ENCODE data around the gene RNF123.

Gene RNF123

GRCh38 chr3:49705390-49705960 is 16.1 kb downstream of the RNF123 start:
- no peak for FAIRE-seq

- no peak for FAIRE-seq
Observed at GRCh38 chr3:49706456-49707112, 17.2 kb downstream of the RNF123 start.

- FAIRE-seq = no peak
Observed at GRCh38 chr3:49707113-49707480, 17.7 kb downstream of the RNF123 start.

GRCh38 chr3:49709852-49710251 is 20.5 kb downstream of the RNF123 start:
- no peak for FAIRE-seq

GRCh38 chr3:49711489-49711888 is 22.1 kb downstream of the RNF123 start:
- FAIRE-seq = no peak

GRCh38 chr3:49712166-49712565 is 22.8 kb downstream of the RNF123 start:
- no peak for FAIRE-seq

GRCh38 chr3:49712631-49713317 is 23.4 kb downstream of the RNF123 start:
- FAIRE-seq = no peak

- FAIRE-seq = no peak
Observed at GRCh38 chr3:49713336-49714105, 24.2 kb downstream of the RNF123 start.

GRCh38 chr3:49714728-49715550 is 25.6 kb downstream of the RNF123 start:
- no peak for FAIRE-seq

- FAIRE-seq = no peak
Observed at GRCh38 chr3:49715611-49716121, 26.3 kb downstream of the RNF123 start.

- no peak for FAIRE-seq
Observed at GRCh38 chr3:49716169-49716568, 26.8 kb downstream of the RNF123 start.

- no peak for FAIRE-seq
Observed at GRCh38 chr3:49716691-49717210, 27.4 kb downstream of the RNF123 start.

- FAIRE-seq = no peak
Observed at GRCh38 chr3:49717211-49717958, 28.0 kb downstream of the RNF123 start.

- no peak for FAIRE-seq
Observed at GRCh38 chr3:49717959-49718857, 28.9 kb downstream of the RNF123 start.

- FAIRE-seq = no peak
Observed at GRCh38 chr3:49718858-49719213, 29.5 kb downstream of the RNF123 start.

- no peak for FAIRE-seq
Observed at GRCh38 chr3:49719214-49719884, 30.0 kb downstream of the RNF123 start, which contains the start of gene AMIGO3. Gene AMIGO3 (minus strand): TSS chr3:49719684. CDS start chr3:49719465, 219 bp downstream.

- FAIRE-seq = no peak
Observed at GRCh38 chr3:49720855-49721595, 31.7 kb downstream of the RNF123 start.

- no peak for FAIRE-seq
Observed at GRCh38 chr3:49721596-49721895, 32.2 kb downstream of the RNF123 start.
